GM21529 (cell line): ENCODE data around the gene SPATA2.

Source experiments
- ATAC-seq: cut with Tn5 transposase; IDR thresholded peaks from one replicate; pipeline ENCODE4 v1.9.1; 2021; ENCODE audit not compliant: unreplicated experiment

The SPATA2 gene

GRCh38 chr20:49936153-49937026 is 21.1 kb upstream of the SPATA2 start, which contains the start of gene RNF114:
Gene RNF114 (plus strand): TSS chr20:49936397. CDS start chr20:49936413, 16 bp downstream.
- peak; percentile 66 for ATAC-seq

GRCh38 chr20:49935746-49936152 is 20.4 kb upstream of the SPATA2 start:
- peak; percentile 6 for ATAC-seq

GRCh38 chr20:49929142-49929494 is 13.8 kb upstream of the SPATA2 start:
- ATAC-seq, result no peak

GRCh38 chr20:49928411-49929141 is 13.2 kb upstream of the SPATA2 start:
- ATAC-seq, result no peak

- ATAC-seq, result no peak
Observed at GRCh38 chr20:49925901-49926454, 10.6 kb upstream of the SPATA2 start.

GRCh38 chr20:49924247-49924646 is 8.9 kb upstream of the SPATA2 start:
- no peak for ATAC-seq

GRCh38 chr20:49919461-49919860 is 4.1 kb upstream of the SPATA2 start:
- ATAC-seq, result no peak

- no peak for ATAC-seq
Observed at GRCh38 chr20:49919009-49919408, 3.7 kb upstream of the SPATA2 start.

- ATAC-seq, result no peak
Observed at GRCh38 chr20:49918446-49918845, 3.1 kb upstream of the SPATA2 start.

GRCh38 chr20:49916146-49917002 is 1.0 kb upstream of the SPATA2 start:
- no peak for ATAC-seq

- ATAC-seq, result peak; percentile 11
Observed at GRCh38 chr20:49915118-49915379, 280 bp downstream of the SPATA2 start.

GRCh38 chr20:49914310-49915117 is 815 bp downstream of the SPATA2 start:
- ATAC-seq, result no peak

- ATAC-seq, result no peak
Observed at GRCh38 chr20:49913399-49914047, 1.8 kb downstream of the SPATA2 start.

GRCh38 chr20:49910340-49910706 is 5.0 kb downstream of the SPATA2 start:
- ATAC-seq, result no peak

GRCh38 chr20:49909499-49910339 is 5.6 kb downstream of the SPATA2 start:
- ATAC-seq, result no peak

- no peak for ATAC-seq
Observed at GRCh38 chr20:49908258-49908565, 7.1 kb downstream of the SPATA2 start.

- ATAC-seq, result no peak
Observed at GRCh38 chr20:49907405-49908257, 7.7 kb downstream of the SPATA2 start.

- ATAC-seq, result no peak
Observed at GRCh38 chr20:49906615-49907154, 8.6 kb downstream of the SPATA2 start.
